Endometrium (tissue), 2 donors: ENCODE measurements around the gene SBNO1.
"Not testable (repeated sequence)": the region's sequence is repeated elsewhere in the genome, so short reads cannot be mapped to it uniquely, and the experiment has no call there.

Source experiments
- FAIRE-seq: peaks from 2 replicates; lab custom pipeline; 2012; peaks lifted over from hg19 to GRCh38; lab: Jason Lieb, UNC
- donor health status: control.
- donor health status: control.

SBNO1 gene

GRCh38 chr12:123270214-123271000 lies 94.2 kb downstream of the SBNO1 start:
- no peak for FAIRE-seq

- FAIRE-seq: no peak
Observed at GRCh38 chr12:123269896-123270213, 94.8 kb downstream of the SBNO1 start.

GRCh38 chr12:123269395-123269892 lies 95.2 kb downstream of the SBNO1 start:
- no peak for FAIRE-seq

- no peak for FAIRE-seq
Observed at GRCh38 chr12:123268850-123269249, 95.8 kb downstream of the SBNO1 start.

GRCh38 chr12:123267991-123268843 lies 96.4 kb downstream of the SBNO1 start:
- FAIRE-seq: no peak

GRCh38 chr12:123267335-123267920 lies 97.2 kb downstream of the SBNO1 start:
- FAIRE-seq: no peak

- no peak for FAIRE-seq
Observed at GRCh38 chr12:123266679-123267277, 97.9 kb downstream of the SBNO1 start.

- FAIRE-seq: no peak
Observed at GRCh38 chr12:123265851-123266678, 98.6 kb downstream of the SBNO1 start.

- FAIRE-seq: no peak
Observed at GRCh38 chr12:123264642-123265041, 100.0 kb downstream of the SBNO1 start.

- FAIRE-seq: no peak
Observed at GRCh38 chr12:123263196-123263817, 101.3 kb downstream of the SBNO1 start.

GRCh38 chr12:123261196-123261595 lies 103.5 kb downstream of the SBNO1 start:
- FAIRE-seq: no peak

GRCh38 chr12:123260081-123260480 lies 104.6 kb downstream of the SBNO1 start:
- FAIRE-seq: no peak

- no peak for FAIRE-seq
Observed at GRCh38 chr12:123258593-123258992, 106.1 kb downstream of the SBNO1 start.

GRCh38 chr12:123254853-123255446 lies 109.7 kb downstream of the SBNO1 start:
- no peak for FAIRE-seq

- no peak for FAIRE-seq
Observed at GRCh38 chr12:123253641-123254459, 110.8 kb downstream of the SBNO1 start.

- not testable (repeated sequence) for FAIRE-seq
Observed at GRCh38 chr12:123252365-123252764, 112.3 kb downstream of the SBNO1 start.

- no peak for FAIRE-seq
Observed at GRCh38 chr12:123251403-123252076, 113.1 kb downstream of the SBNO1 start.

- FAIRE-seq: no peak
Observed at GRCh38 chr12:123250471-123251383, 113.9 kb downstream of the SBNO1 start.
